ENCODE data around the gene SARS1. TPM values are rescaled to one million over a fixed set of nuclear protein-coding genes. Genes with fewer than 3 reads are reported as not detected.

The SARS1 gene
- total and polyA plus RNA-seq, 2 experiments from 2014 or later: 353 to 365 TPM

DNA sequence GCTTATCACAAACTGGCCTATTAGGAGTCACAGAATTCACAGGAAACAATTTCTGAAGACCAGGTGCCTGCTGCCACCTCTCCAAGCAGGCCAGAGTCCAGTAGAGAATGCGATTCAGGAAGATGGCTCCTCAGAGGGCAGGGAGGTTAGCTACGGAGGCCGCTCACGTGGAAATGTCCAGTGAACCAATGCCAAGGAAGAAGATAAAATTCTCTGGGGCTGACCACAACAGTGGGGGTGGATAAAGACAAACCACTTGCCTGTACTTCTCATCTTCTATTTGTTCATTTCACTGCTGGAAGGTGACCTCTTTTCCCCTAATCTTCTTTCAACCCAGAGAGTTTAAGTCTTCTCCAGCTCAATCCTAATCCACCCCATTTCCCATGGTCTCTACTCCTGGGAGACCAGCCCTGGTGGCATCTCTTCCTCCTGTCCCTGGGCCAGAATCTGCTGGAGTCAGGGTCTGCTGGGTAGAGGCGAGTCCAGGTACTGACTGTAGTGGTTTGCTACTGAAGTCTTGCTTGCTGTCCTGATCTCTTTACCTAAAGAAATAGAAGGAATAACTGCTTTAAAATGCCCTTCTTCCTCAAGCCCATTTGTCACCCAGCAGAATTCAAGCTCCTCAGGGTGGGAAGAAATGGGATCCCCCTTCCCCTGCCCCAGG is 66.0 kb downstream of the SARS1 start:
- no peak for DNase-seq
- 95 to 97% methylated on average over 5 of the region's 5 CpGs for WGBS, 2 experiments (ENCODE audit: low coverage in 1 of 2, low lambda C conversion rate in 2 of 2, missing lambda C conversion rate in 2 of 2)
- H3K79me2 ChIP-seq (ENCODE audit: insufficient read depth): peaks cover 20% of the 10 kb centered on the region

DNA sequence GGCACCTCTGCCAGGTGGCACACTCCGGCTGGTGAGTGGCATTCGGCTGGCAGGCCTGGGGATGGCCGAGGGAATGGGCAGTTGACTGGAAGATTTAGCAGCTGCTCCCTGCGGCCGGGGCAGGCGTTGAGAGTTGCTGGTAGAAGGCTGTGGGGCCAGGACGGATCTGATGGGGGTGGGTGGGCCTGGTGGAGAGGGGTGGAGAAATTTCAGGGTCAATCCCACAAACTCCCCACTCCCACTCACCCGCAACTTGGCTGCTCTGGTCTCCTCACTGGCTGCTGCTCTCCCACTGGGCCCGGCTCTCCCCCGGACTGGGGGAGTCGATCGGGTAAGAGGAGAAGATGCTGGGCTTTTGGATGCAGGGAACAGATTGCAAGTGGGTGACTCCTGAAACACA is 67.1 kb downstream of the SARS1 start:
- H3K9ac ChIP-seq: no peak overlapping the region
- peaks cover 7% of the 10 kb centered on the region for H3F3A ChIP-seq (ENCODE audit: insufficient read depth)
- no peaks in the 10 kb centered on the region for H3K36me3 ChIP-seq (ENCODE audit: low read depth)
- H3K9me3 ChIP-seq (ENCODE audit: low read depth): no peaks in the 10 kb centered on the region
- no peak overlapping the region for H3K4me2 ChIP-seq (ENCODE audit: unreplicated experiment)
- H4K20me1 ChIP-seq (ENCODE audit: insufficient read depth): no peaks in the 10 kb centered on the region
- peaks cover 9% of the 10 kb centered on the region for H3K4me1 ChIP-seq (ENCODE audit: insufficient read depth)
- in situ Hi-C loops (cut with MboI): no loop called here
- 91 to 96% methylated on average over 7 to 12 of the region's 12 CpGs for WGBS, 2 experiments (ENCODE audit: low coverage in 1 of 2, low lambda C conversion rate in 2 of 2, missing lambda C conversion rate in 2 of 2)
- H3K79me2 ChIP-seq (ENCODE audit: insufficient read depth): peaks cover 20% of the 10 kb centered on the region
- H3K9me2 ChIP-seq (ENCODE audit: insufficient read depth): no peaks in the 10 kb centered on the region
- DNase-seq: no peak
- H3K4me3 ChIP-seq: no peak overlapping the region
- no peak for TF ChIP-seq EZH2phosphoT487 (IDR thresholded peaks at IDR 0.05; ENCODE audit: insufficient read depth, low read depth)
- TF ChIP-seq EZH2 (IDR thresholded peaks at IDR 0.05; ENCODE audit: insufficient read depth, poor library complexity, severe bottlenecking): no peak
- H2AFZ ChIP-seq: no peak overlapping the region
- H3K27me3 ChIP-seq (replicated peaks; ENCODE audit: insufficient read depth): no peaks in the 10 kb centered on the region
- H3K27ac ChIP-seq: no peak overlapping the region

More for the DNA sequence above, 66.0 kb downstream of the SARS1 start:
- Histone ChIP-seq H3K4me1 (ENCODE audit: insufficient read depth) (peaks cover 12% of the 10 kb centered on the region), H3K9me3 (ENCODE audit: low read depth) (no peaks in the 10 kb centered on the region), H3K36me3 (ENCODE audit: low read depth) (no peaks in the 10 kb centered on the region), H3K4me3 (no peak overlapping the region), H3K9me2 (ENCODE audit: insufficient read depth) (no peaks in the 10 kb centered on the region), H3K4me2 (ENCODE audit: unreplicated experiment) (no peak overlapping the region), H3K27me3 (replicated peaks; ENCODE audit: insufficient read depth) (no peaks in the 10 kb centered on the region), H3K9ac (no peak overlapping the region), H2AFZ (no peak overlapping the region), H3K27ac (no peak overlapping the region), H3F3A (ENCODE audit: insufficient read depth) (peaks cover 7% of the 10 kb centered on the region), H4K20me1 (ENCODE audit: insufficient read depth) (no peaks in the 10 kb centered on the region)
- TF ChIP-seq EZH2 (IDR thresholded peaks at IDR 0.05; ENCODE audit: insufficient read depth, poor library complexity, severe bottlenecking): no peak
- TF ChIP-seq EZH2phosphoT487 (IDR thresholded peaks at IDR 0.05; ENCODE audit: insufficient read depth, low read depth): no peak
- in situ Hi-C loops (cut with MboI): loop anchor here (5.0 kb wide), 1 partner anchor 118 kb away; the partner anchor contains the start of gene SORT1

DNA sequence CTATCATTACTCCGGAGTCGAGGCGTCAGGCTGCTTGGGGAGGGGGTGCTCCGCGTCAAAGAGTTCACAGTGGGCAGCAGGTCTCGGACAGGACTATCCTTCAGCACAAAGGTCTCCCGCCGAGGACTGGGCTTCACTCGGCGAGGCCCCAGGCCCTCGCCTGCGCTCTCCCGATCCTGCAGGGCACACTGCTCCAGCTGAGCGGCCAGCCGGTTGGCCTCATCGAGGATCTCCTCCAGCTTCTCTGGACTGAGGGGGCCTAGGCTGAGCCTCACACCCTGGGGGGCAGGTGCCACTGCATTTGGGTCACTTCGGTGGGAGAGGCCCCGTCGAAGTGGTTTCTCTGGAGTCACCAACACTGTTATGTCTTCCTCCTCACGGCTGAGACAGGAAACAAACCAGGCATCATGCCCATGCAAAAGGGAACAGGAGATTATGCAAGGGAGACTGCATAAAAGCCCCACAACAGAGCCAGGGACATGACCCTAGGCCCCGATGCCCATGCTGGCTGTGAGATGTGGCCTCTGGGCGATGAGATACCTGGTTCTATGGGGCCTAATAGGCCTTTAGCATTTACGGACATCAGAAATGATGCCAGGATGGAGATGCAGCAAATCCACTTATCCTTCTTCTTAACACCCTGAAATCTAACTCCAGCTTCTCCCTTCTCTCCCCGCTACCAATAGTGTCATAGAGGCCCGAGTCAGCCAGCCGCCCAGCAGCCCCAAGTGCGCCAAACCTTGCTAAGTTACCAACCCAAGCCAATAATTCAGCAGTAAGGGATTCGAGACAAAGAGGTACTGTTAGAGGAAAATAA is 68.2 kb downstream of the SARS1 start:
- Histone ChIP-seq H3K9me2 (ENCODE audit: insufficient read depth) (no peaks in the 10 kb centered on the region), H3K4me1 (ENCODE audit: insufficient read depth) (peaks cover 5% of the 10 kb centered on the region), H3K36me3 (ENCODE audit: low read depth) (no peaks in the 10 kb centered on the region), H3F3A (ENCODE audit: insufficient read depth) (peaks cover 7% of the 10 kb centered on the region), H3K79me2 (ENCODE audit: insufficient read depth) (peaks cover 20% of the 10 kb centered on the region), H3K27me3 (replicated peaks; ENCODE audit: insufficient read depth) (no peaks in the 10 kb centered on the region), H4K20me1 (ENCODE audit: insufficient read depth) (no peaks in the 10 kb centered on the region), H3K9ac (peak overlapping the region; percentile 83), H3K27ac (no peak overlapping the region), H2AFZ (peak overlapping the region; percentile 97; the same call in 1 of the 2 replicates), H3K4me3 (peak overlapping the region; percentile 84), H3K4me2 (ENCODE audit: unreplicated experiment) (peak overlapping the region; percentile 95), H3K9me3 (ENCODE audit: low read depth) (no peaks in the 10 kb centered on the region)
- in situ Hi-C loops (cut with MboI): no loop called here
- no peak for TF ChIP-seq EZH2 (IDR thresholded peaks at IDR 0.05; ENCODE audit: insufficient read depth, poor library complexity, severe bottlenecking)
- TF ChIP-seq EZH2phosphoT487 (IDR thresholded peaks at IDR 0.05; ENCODE audit: insufficient read depth, low read depth): no peak
- DNase-seq: peak; percentile 27
- WGBS, 2 experiments (ENCODE audit: low coverage in 1 of 2, low lambda C conversion rate in 2 of 2, missing lambda C conversion rate in 2 of 2): 63 to 67% methylated on average over 23 to 28 of the region's 28 CpGs

DNA sequence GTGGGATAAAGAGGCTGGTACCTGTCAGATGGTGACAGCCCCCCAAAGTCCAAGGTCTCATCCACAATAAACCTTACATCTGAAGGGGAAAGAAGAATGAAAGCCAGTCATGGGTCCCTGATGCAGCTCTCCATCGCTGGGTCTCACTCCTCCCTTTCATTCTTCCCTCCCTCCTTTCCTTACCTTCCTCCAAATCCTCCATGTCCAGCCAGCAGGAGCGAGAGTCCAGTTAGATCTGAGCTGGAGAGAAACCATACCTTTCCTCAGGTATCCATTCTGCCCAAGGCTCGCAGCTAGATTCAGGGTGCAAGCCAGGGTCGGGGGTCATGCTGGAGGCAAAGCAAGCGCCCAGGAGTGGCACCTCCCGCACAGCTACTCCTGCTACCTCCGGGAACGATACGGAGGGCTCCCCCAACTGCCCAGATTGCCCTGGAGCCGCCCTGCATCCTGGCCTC is 68.8 kb downstream of the SARS1 start:
- Histone ChIP-seq H3K4me2 (ENCODE audit: unreplicated experiment) (peak overlapping the region; percentile 95), H3K36me3 (ENCODE audit: low read depth) (no peaks in the 10 kb centered on the region), H3K79me2 (ENCODE audit: insufficient read depth) (peaks cover 20% of the 10 kb centered on the region), H3K4me3 (peak overlapping the region; percentile 84), H3K9ac (peak overlapping the region; percentile 83), H3K9me2 (ENCODE audit: insufficient read depth) (no peaks in the 10 kb centered on the region), H4K20me1 (ENCODE audit: insufficient read depth) (no peaks in the 10 kb centered on the region), H3F3A (ENCODE audit: insufficient read depth) (peaks cover 7% of the 10 kb centered on the region), H3K4me1 (ENCODE audit: insufficient read depth) (peaks cover 5% of the 10 kb centered on the region), H2AFZ (peak overlapping the region; percentile 97), H3K27me3 (replicated peaks; ENCODE audit: insufficient read depth) (no peaks in the 10 kb centered on the region), H3K9me3 (ENCODE audit: low read depth) (no peaks in the 10 kb centered on the region), H3K27ac (no peak overlapping the region)
- in situ Hi-C loops (cut with MboI): no loop called here
- WGBS, 2 experiments (ENCODE audit: low coverage in 1 of 2, low lambda C conversion rate in 2 of 2, missing lambda C conversion rate in 2 of 2): 6 to 8% methylated on average over 7 to 10 of the region's 10 CpGs
- TF ChIP-seq EZH2 (IDR thresholded peaks at IDR 0.05; ENCODE audit: insufficient read depth, poor library complexity, severe bottlenecking) (no peak), EZH2phosphoT487 (IDR thresholded peaks at IDR 0.05; ENCODE audit: insufficient read depth, low read depth) (no peak)
- DNase-seq: no peak
